Measurements from ENCODE around the gene MAPK10.

GRCh38 chr4:86184216-86184900 is 175.5 kb downstream of the MAPK10 start:
- TF ChIP-seq CTCF (IDR thresholded peaks at IDR 0.05; ENCODE audit: low read depth, low read length, poor library complexity, severe bottlenecking) (no peak), EZH2phosphoT487 (IDR thresholded peaks at IDR 0.05; ENCODE audit: borderline replicate concordance, low read length) (no peak)
